ENCODE data around the gene NUP62.

Gene NUP62

DNA sequence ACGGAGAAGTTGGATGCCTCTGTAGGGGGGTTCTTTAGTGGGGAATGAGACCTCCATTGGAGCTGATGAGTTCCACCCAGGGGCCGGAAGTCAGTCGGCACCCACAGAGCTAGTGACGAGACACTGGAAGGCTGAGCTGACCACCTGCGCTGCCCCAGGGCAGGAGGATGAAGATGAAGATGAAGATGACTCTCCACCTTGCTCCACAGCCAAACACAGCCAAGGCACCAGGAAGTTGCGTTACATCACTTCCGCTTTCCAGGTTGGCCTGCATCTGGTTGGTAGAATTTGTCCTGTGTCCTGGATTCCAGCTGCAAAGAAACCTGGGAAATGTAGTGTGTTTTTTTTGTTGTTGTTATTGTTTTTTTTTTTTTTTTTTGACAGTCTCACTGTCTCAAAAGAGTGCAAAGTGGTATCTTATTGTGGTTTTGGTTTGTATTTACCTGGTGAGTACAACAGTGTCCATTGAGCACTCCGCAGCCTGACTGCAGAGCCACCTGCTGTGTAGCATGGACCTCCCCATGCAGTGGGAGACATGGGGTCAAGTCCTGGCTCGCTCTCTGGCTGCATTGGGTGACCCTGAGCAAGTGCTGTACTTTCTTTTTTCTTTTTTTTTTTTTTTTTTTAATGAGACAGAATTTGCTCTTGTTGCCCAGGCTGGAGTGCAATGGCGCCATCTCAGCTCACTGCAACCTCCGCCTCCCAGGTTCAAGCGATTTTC lies 49.9 kb downstream of the NUP62 start:
- no peak for DNase-seq

DNA sequence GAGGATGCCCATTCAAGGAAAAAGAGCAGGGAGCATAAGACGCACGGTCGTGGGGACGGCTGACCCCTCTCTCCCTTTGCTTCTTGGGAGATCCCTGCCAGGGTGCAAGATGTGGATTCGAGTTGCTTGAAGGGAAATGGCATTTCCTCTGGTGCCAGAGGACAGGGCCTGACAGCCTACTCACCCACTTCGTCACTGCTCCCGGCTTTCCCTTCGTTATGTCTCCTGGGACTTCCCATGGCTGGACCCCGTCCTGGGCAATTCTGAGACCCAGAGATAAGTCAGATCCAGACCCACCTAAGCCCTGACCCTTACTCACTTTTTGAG lies 50.6 kb downstream of the NUP62 start:
- DNase-seq: no peak

DNA sequence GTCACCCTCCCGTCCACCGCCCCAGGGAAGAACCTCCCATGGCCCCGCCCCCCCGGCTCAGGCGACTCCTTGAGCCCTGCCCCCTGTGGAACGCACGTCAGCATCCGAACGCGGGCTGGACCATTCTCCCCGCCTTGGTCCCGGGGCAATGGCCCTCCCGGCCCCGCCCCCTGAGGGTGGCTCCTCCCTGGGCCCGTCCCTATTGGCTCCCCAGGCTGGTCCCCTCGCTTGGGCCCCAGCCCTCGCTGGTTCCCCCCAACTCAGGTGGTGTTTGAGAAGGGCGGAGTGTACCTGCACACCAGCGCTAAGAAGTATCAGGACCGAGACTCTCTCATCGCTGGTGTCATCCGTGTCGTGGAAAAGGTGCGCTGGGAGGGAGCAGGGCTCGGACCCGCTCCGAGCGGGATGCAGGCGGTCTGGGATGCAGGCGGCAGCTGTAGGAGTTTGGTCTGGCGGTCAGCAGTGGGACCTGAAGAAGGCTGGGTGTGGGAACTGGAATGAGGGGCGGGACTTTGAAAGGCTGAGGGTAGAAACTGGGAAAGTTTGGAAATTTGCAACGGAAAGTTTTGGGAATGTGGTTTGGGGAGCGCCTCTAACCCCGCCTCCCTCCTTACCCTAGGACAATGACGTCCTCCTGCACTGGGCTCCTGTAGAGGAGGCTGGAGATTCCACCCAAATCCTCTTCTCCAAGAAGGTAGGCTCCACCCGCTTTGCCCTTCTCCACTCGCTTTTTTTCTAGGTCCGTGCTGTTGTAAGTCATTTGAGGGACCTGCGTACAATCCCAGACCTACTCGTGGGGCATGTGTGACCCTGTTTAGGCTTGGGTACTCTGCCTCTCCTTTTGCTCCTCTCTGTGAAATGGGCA lies 51.2 kb downstream of the NUP62 start:
- DNase-seq: peak; percentile 98

DNA sequence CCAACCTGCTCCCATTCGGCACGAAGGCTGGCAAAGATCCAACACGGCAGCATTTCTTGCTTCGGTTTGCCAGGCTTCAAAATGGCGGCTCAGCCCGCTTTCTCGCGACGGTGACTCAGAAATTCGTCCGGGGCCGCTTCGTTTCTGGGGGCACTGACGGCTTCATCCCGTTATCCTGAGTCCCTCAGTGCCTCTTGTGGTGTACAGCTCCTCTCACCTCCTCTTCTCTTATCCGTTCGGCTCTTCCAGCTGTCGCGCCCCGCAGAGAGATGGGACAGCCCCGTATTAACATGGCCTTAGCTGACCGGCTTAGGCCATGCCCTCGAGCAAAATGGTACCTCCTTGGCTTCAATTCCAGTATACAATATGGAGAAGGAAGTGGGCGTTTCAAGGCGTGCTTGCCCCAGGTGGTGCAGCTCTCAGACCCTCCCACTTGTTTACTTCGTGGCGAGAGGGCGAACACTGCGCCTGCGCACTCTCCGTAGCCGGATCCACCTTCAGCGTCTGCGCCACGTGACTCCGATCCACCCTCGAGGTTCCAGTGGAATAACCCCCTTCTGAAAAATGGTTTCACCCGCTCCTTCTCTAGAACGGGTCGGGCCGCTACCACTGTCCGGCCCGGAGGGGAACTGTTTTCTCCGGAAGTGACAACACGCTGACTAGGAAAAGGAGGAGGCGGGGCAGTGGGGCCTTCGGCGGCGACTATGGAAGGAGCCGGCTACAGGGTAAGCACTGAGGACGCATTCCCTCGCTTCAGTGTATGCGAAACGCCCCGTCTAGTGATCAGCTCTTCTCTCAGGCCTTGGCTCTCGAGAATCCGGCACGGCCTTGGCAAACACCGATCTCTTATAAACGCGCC lies 52.1 kb downstream of the NUP62 start, which contains the start of the genes AKT1S1 and TBC1D17:
Gene AKT1S1 (minus strand): TSS at position 336 of the 859 bp plus-strand sequence. CDS start 4,060 bp downstream, outside the sequence.
Gene TBC1D17 (plus strand): TSS at position 683 of the 859 bp plus-strand sequence. CDS start 22 bp downstream, at position 705.
- DNase-seq: peak; percentile 97

DNA sequence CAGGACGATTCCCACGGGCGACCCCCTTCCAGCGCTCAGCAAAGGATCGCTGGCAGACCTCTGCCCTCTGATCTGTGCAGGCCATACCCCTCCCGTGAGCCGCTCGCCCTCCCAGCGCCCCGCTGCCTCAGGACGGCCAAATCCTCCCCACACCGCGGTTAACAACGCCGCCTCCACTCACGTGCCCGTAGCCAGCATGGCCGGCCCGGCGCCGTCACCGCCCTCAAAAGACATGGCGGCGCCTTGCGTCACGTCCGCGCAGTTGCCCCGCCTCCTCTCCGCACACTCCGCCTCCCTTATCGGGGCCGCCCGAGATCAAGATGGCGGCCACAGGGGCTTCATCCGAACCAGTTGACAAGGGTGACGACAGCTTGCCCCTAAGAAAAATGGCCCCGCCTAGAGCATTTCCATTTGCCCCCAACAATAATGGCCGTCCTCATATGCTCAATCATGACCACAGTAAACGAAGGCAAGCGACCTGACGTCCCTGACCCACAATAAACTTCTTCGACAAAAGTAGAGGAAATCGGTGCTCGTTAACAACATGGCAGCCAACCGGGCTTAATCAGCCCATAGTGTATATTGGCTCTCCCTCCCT lies 52.8 kb downstream of the NUP62 start:
- peak; percentile 96 for DNase-seq

DNA sequence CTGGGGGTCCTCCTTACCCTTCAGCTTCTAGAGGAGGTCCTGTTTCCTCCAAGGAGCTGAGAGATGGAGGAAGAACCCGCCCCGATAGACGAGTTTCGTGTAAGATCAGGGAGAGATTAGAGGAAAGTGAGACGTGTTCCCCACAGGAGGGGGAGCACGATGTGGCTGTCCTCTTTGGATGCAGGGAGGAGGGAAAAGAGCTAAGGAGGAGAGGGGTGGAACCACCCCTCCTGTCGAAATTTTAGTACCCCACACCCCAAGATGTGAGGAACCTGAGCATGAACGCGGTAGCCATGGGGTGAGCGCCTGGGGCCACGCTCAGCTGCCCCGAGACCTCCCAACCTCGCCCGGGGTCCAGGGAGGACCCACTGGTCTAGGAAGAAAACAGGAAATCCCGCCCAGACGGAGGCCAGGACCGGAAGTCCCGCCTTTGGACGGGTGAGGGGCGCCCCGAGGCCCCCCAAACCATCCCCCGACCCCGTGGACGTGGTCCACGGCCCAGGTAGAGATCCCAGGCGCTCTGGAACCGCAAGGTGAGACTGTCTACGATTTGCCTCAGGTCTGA lies 53.4 kb downstream of the NUP62 start:
- DNase-seq: peak; percentile 82

DNA sequence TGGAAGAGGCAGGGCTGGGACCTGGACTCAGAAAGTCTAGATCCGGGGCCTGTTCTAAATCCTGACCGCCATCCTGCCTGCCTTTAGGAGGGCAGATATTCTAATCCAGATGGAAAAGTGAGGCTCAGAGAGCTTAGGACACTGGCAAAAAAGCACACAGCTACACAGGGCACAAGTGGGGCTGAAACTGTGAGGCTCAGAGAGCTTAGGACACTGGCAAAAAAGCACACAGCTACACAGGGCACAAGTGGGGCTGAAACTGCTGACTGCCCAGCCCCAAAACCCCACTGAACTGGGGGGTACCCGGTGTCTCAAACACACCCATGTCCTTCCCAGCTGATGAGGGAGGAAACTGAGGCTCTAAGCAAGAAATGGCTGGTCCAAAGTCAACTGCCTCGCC lies 54.1 kb downstream of the NUP62 start:
- DNase-seq: no peak

DNA sequence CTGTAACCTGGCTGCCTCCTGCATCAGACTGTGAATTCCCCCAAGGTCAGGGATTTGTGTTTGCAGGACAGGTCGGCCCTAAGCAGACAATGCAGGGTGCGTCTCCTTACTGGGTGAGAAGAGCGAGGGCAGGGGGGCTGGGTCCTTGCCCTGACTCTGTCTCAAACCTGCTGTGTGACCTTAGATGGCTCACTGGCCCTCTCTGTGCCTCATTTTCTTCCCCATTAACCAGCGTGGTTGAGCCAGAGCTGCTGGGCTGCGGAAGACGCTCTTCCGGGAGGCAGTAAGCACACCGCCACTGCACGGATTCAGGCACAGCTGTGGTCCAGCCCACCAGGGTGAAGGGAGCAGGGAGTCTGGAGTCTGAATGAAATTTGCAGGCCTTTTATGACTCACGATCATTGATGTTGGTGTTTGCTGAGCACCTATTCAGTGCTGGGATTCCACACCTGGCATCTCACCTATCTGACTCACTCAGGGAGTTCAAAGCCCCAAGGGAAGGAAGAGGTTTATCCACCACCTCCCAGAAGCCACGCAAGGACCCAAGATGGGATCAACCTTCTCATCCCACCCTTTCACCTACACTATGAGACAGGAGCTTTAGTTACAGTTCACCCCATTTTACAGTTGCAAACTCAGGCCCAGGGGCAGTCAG lies 54.7 kb downstream of the NUP62 start:
- DNase-seq: no peak

DNA sequence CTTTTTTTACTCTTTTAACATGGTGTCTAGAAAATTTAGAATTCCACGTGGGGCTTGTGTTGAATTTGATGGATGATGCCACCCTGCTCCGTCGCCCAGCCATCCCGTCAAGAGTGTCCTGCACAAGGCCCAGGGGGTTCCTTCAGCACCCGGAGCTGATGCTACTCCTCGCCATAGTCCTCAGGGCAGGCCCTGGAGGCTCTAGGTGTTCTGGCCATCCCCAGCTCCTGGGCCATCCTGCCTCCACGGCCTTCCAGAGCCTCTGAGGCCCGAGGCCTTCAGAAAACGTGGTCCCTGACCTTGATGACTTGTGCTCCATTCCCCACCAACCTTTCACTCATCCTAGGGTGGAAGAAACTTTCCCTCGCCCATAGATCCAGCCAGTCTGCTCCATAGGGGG lies 55.5 kb downstream of the NUP62 start:
- DNase-seq: no peak

DNA sequence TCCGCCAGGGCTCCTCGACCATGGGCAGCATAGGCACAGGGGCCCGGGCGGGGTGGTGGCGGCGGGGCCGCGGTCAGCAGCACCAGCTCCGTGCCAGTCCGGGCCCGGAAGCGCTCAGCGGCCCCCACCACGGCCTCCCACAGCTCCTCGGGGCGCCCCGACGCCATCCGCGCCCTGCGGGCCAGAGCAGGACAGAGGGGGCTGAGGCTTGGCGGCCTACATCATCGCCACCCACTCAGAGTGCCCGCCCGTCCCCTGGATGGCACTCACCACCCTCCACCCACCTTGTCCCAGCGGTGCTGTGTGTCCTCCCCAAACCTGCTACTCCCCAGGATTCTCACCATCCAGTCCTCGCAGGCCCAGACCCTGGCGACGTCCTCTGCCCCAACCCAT lies 56.2 kb downstream of the NUP62 start:
- DNase-seq: no peak

DNA sequence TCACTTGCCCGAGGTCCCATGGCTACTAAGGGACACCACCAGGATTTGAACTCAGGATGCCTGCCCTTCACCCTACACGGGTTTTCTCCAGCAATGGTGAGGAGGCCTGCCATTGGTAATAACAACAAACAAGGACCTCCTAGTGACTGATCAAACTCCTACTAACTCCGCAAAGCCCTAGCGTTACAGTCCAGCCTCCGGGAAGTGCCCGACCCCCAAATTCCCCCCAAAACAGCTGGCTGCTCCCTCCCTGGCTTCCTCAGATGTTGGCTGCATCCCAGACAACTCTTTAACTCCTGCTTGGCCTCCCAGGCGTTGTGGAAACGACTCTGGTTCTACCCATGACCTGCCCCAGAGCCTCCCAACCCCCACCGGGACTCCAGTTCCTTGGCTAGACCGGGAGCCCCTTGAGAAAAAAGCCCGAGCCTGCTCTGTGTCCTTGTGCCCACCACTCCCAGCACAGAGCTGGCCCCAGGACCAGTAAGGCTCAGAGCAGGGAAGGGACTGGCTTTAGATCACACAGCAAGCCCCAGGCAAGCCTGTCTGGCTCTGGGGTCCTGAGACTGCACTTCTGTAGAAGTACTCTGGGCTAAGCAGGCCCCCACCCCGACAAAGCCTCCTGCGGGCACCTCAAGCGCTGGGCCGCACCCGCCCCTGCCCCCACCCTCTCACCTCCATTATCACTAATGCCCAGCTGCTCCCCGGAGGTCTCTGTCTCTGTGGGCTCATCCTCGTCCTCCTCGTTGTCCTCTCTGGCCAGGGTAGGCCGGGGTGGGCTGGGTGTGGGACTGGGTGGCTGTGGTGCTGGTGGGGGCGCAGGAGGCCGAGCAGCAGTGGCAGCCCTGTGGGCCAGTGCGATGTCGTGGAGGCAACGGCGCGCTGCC lies 56.8 kb downstream of the NUP62 start:
- DNase-seq: no peak

DNA sequence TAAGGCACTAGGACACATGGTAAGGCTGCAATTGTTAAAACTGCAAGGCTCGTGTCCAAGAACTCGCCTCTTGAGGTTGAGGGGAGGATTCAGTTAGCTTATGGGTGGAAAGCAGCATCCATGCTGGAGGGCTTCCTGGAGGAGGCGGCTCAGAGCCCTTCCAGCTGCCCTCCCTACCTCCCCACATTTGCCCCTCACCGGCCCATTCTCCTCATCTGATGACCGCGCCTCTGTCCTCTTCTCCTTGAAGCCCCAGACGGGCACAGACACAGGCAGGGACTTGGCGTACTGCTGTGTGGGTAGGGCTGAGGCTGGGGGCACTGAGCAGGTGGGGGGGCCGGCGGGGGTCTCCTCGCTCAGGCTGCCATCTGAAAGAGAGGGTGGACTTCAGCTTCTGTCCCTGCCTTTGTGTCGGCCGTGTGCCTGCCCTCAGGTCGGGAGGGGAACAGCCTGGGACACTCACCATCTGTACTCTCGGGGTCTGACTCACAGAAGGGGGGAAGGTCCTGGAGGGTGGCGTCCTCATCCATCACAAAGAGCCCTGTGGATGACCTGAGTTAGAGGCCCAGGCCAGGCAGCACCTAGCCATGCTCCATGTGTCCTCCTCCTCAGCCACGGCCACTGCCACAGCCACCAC lies 57.8 kb downstream of the NUP62 start:
- no peak for DNase-seq

DNA sequence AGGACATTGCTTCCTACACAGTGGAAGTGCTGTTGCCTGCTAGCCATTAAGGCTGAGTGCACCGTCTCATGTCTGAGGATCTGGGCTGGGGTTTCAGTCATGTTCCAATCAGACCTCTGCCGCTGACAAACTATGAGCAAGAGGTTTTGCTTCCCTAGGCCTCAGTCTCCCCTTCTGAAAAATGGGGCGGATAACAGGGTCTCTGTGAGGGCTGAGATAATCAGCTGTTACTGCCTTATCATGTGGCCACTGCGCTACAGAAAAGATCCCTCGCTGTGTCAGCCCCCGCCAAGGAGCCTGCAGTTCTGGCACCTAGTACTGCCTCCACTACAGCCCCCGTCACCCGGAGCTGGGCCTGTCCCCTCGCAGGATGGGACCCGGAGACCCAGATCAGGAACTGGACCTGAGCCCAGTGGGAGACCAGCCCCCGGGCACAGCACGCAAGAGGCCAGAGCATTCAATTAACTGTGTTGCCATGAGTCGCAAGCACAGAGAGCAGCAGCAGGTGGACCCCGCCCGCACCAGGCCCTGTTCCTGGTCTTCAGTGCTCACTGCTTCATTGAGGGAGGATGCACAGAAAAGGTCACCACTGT lies 58.9 kb downstream of the NUP62 start:
- DNase-seq: peak; percentile 62

DNA sequence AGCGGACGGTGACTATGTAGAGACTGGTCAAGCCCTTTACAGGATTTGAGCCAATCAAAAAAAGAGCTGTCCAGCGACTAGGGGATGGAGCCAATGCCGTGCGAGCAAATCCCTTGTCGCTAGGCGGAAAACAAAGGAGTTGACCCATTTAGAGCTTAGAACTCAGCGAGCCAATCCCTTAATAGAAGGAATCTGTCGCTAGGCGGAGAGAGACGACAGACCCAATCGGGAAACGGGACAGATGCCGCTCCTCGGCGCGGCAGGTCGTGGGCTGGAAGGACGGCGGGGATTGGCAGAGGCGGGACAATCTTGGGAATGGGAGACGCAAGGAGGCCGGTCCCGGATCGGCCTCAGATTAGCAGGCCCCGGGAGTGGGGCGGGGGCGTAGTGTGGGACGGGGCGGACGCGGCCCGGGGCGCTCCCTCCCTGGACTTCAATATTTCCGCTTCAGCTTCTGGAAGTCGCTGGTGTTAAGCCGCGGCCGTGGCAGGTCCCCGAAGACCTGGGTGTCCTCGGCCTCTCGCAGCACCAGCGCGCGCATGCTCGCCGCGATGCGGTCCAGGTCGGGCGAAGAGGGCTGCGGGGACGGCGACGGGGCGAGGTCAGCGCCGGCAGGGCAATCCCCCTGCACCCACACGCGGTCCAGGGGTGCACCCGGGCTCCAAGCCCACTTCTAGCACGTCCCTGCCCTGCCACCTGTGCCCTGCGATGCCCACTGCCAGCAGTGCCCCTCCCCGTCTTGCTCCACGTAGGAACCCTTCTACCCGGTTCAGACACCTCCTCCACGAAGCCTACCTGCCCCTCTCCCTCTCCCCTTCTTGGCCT lies 59.6 kb downstream of the NUP62 start:
- DNase-seq: peak; percentile 93

DNA sequence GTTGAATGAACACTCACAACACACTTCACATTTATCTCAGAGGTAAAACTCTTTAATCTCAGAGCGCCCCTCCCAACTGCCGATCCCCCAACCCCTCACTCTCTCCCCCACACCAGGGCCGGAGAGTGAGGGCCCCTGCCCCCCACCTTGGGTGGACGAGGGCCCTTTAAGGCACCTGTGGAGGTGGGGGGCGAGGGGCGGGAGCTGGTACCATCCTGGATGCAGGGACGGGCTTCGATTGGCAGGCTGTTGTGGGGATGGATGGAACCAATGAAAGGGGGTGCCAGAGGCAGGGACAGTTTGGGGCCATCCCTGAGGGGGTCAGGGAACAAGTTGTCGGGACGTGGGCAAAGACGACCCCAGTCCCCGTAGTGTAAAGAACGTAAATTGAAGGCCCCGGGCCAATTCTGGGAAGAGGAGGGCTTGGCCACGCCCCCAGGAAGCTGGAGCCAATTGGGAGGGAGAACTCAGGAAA lies 60.3 kb downstream of the NUP62 start:
- no peak for DNase-seq

DNA sequence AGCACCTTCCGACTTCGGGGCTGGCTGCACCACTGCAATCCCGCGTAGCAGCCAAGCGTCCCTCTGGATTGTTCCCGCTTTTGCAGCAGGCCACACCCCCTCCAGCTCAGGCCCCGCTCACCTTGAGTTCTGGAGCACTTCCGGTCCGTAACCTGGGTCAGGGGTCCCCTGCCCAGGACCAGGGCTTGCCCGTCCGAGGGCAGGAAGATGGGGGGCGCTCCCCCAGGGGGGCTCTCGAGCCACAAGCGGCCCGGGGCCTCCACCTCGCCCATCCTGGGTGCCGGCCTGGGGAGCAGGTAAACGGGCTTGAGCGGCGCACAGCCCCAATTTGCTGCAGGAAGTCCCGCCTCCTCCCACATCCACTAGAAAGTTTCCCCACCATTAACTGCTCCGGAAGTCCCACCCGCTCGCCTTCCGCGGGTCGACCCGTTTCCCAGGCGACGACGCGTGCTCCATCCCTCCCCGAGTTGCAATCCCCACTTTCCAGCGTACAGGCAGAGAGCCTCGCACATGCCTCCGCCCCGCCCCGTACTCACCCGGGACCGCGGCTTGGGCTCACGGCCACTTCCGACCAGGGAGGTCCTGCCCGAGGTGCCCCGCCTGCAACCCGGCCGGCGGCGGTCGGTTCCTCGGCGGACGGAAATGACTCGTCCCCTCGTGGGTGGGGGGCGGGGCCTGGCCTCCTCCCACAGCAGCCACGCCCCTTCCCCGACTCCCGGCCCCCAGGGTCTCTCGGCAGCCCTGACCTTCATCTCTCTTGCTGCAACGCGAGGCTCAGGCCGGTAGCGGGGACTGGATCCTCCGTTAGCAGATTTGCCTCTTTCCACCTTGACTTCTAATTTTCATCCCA lies 62.1 kb downstream of the NUP62 start, which contains the start of gene PNKP:
Gene PNKP (minus strand): TSS at position 644 of the 850 bp plus-strand sequence. CDS start 372 bp downstream, at position 272.
- DNase-seq: peak; percentile 97

DNA sequence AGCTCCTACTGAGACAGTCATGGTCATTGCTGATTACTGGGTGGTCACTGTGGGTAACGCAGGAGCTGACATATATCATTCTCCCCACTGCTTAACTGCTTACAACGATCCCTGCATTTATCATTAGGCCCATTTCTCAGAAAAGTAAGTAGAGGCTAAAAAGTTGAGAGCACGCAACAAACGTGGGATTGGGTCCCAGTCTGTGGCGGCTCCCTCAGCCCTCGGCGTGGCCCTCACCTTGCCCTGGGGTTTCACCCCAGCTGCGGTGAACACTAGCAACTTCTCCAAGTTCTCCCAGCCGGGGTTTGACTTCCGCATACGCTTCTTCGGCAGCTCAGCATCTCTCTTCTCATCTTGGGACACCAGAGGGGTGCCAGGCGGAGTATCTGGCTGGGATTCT lies 64.4 kb downstream of the NUP62 start:
- DNase-seq: no peak

DNA sequence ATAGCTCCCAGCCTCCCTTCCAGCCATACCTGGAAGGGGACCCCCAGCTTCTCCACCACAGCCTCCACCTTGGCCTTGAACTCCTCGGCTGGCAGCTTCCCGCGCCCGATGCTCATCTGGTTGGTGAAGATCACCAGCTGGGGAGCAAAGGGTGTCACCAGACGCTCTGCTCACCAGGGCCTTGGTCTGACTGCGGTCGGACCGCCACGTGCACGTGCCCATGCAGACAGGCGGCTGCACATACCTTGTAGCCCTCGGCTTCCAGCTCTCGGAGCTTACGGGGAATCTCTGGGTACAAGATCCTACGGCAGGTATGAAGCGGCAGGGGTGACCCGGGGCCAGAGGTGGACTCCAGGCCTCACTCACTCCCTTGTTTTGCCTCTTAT lies 65.4 kb downstream of the NUP62 start:
- no peak for DNase-seq

Data from activated CD8-positive, alpha-beta memory T cell treated with anti-CD3 and anti-CD28 coated beads, Interleukin-2, amount 50 U/mL, for 48 hours (primary cell).